ENCODE results near the gene DOCK9.

Gene DOCK9

DNA sequence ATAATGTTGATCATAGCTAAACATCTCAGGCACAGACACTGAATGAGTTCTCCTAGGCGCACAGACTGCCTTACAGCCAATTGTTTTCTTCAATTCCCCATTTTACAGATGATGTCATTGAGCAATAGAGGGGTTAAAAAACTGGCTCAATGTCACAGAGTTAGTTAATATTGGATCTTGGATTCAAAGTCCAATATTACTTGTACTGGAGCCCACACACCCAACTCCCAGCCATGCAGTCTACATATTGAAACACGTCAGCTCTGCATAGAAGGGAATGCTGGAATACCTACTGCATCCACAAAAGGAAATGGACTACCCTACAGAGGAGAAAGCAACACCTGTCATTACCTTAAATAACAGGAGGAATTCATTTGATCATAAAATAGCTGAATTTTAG, 149.2 kb downstream of the DOCK9 start:
- H4K20me1 ChIP-seq (ENCODE audit: insufficient read depth): no peaks in the 10 kb centered on the region
- H3K4me3 ChIP-seq (IDR thresholded peaks at IDR 0.05; ENCODE audit: insufficient read depth, low read depth, low read length): no peak overlapping the region
- no peaks in the 10 kb centered on the region for H3K4me1 ChIP-seq (ENCODE audit: low read depth, poor library complexity, severe bottlenecking)
- H3K79me2 ChIP-seq (ENCODE audit: insufficient read depth, low read depth): no peaks in the 10 kb centered on the region
- H3K4me2 ChIP-seq: no peak overlapping the region
- TF ChIP-seq, protein P1, sequence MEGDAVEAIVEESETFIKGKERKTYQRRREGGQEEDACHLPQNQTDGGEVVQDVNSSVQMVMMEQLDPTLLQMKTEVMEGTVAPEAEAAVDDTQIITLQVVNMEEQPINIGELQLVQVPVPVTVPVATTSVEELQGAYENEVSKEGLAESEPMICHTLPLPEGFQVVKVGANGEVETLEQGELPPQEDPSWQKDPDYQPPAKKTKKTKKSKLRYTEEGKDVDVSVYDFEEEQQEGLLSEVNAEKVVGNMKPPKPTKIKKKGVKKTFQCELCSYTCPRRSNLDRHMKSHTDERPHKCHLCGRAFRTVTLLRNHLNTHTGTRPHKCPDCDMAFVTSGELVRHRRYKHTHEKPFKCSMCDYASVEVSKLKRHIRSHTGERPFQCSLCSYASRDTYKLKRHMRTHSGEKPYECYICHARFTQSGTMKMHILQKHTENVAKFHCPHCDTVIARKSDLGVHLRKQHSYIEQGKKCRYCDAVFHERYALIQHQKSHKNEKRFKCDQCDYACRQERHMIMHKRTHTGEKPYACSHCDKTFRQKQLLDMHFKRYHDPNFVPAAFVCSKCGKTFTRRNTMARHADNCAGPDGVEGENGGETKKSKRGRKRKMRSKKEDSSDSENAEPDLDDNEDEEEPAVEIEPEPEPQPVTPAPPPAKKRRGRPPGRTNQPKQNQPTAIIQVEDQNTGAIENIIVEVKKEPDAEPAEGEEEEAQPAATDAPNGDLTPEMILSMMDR (conservative IDR thresholded peaks at IDR 0.05; ENCODE audit: low read depth, low read length): no peak
- H2AFZ ChIP-seq (ENCODE audit: low read depth): no peak overlapping the region
- no peak overlapping the region for H3K27ac ChIP-seq
- H3K36me3 ChIP-seq (ENCODE audit: insufficient read depth): no peaks in the 10 kb centered on the region
- no peak overlapping the region for H3K9ac ChIP-seq
- no peaks in the 10 kb centered on the region for H3K27me3 ChIP-seq (ENCODE audit: insufficient read depth, low read depth)

DNA sequence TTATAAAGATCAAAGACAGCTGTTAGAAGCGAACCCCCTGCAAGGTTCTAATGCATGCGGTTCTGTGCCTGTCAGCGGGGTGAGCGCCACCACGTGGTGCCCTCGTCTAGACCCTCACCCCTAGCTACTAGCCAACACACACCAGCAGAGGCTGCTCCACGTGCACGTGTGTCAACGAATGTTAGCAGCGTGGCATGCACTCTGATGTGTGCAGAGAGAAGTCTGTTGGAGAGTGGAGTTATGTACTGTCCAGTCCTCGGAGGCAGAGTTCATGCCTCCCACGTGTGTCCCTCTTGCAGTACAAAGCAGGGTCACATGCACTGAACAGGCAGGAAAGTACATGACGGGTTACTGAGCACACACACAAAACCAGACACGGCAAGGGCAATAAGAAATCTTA, 150.4 kb downstream of the DOCK9 start:
- Histone ChIP-seq H3K4me2 (no peak overlapping the region), H4K20me1 (ENCODE audit: insufficient read depth) (no peaks in the 10 kb centered on the region), H3K4me3 (IDR thresholded peaks at IDR 0.05; ENCODE audit: insufficient read depth, low read depth, low read length) (no peak overlapping the region), H2AFZ (ENCODE audit: low read depth) (no peak overlapping the region), H3K27ac (no peak overlapping the region), H3K79me2 (ENCODE audit: insufficient read depth, low read depth) (no peaks in the 10 kb centered on the region), H3K36me3 (ENCODE audit: insufficient read depth) (no peaks in the 10 kb centered on the region), H3K4me1 (ENCODE audit: low read depth, poor library complexity, severe bottlenecking) (no peaks in the 10 kb centered on the region), H3K9ac (no peak overlapping the region), H3K27me3 (ENCODE audit: insufficient read depth, low read depth) (no peaks in the 10 kb centered on the region)
- TF ChIP-seq, protein P1 (conservative IDR thresholded peaks at IDR 0.05; ENCODE audit: low read depth, low read length): no peak

DNA sequence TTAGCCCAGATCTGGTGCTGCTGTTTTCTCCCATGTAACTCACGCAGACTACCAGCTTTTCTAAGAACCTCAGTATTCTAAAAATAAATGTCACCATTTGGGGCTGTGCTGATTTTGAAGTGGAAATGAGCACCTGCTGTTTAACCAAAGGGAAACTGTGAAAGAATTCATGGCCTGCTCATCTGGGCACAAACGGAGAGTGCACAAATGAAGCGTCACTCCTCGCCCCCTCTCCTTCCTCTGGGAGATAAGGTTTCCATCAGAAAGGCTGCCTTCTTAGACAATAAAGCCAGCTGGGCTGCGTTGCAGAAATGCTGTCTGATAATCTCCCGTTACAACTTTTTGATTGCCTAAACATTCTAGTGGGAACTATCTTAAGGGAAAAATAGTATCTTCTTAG, 151.7 kb downstream of the DOCK9 start:
- Histone ChIP-seq H3K4me1 (ENCODE audit: low read depth, poor library complexity, severe bottlenecking) (no peaks in the 10 kb centered on the region), H3K9ac (no peak overlapping the region), H2AFZ (ENCODE audit: low read depth) (no peak overlapping the region), H3K27me3 (ENCODE audit: insufficient read depth, low read depth) (no peaks in the 10 kb centered on the region), H3K4me2 (no peak overlapping the region), H3K27ac (no peak overlapping the region), H4K20me1 (ENCODE audit: insufficient read depth) (no peaks in the 10 kb centered on the region), H3K4me3 (IDR thresholded peaks at IDR 0.05; ENCODE audit: insufficient read depth, low read depth, low read length) (no peak overlapping the region), H3K79me2 (ENCODE audit: insufficient read depth, low read depth) (no peaks in the 10 kb centered on the region), H3K36me3 (ENCODE audit: insufficient read depth) (no peaks in the 10 kb centered on the region)
- TF ChIP-seq, protein P1 (conservative IDR thresholded peaks at IDR 0.05; ENCODE audit: low read depth, low read length): no peak

DNA sequence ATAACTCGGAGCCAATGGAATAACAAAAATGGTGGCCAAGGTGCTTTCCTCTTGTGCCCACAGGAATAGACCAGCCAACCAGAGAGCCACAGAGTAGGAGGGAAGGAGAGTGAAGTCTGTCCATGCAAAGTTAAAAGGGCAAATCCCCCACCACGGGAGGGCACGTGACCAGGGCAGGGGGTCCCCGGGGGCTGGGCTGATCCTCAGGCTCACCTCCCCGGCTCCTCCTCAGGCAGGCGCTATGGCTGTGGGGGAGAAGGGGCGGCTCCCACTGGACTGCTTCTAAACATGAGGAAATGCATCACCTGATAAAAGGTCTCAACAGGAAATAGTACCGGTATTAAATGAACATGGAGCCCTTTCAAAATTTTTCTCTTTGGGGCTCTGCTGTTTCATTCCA, 152.2 kb downstream of the DOCK9 start:
- Histone ChIP-seq H3K4me3 (IDR thresholded peaks at IDR 0.05; ENCODE audit: insufficient read depth, low read depth, low read length) (no peak overlapping the region), H2AFZ (ENCODE audit: low read depth) (no peak overlapping the region), H3K4me1 (ENCODE audit: low read depth, poor library complexity, severe bottlenecking) (no peaks in the 10 kb centered on the region), H4K20me1 (ENCODE audit: insufficient read depth) (no peaks in the 10 kb centered on the region), H3K4me2 (no peak overlapping the region), H3K27me3 (ENCODE audit: insufficient read depth, low read depth) (no peaks in the 10 kb centered on the region), H3K79me2 (ENCODE audit: insufficient read depth, low read depth) (no peaks in the 10 kb centered on the region), H3K27ac (no peak overlapping the region), H3K9ac (no peak overlapping the region), H3K36me3 (ENCODE audit: insufficient read depth) (no peaks in the 10 kb centered on the region)
- TF ChIP-seq, protein P1 (conservative IDR thresholded peaks at IDR 0.05; ENCODE audit: low read depth, low read length): no peak
